Adrenal gland (tissue), 12 donors: ENCODE data around the gene PAPOLB. TPM values are rescaled to one million over a fixed set of nuclear protein-coding genes. Genes with fewer than 3 reads are reported as not detected.
A peak's percentile ranks its signal among the peaks of the same experiment; 100 is the strongest.

Experiments used
- DNase-seq, 7 donors: peaks; one replicate each; pipeline ENCODE4 v3.0.0-alpha.2; 2019 to 2020
- H3K27ac ChIP-seq, 5 donors: fragments of 200-600 bp; sonication (generic) in 4 of 5; 1 replicate in 3 of 5; 2 replicates in 2 of 5; pipeline versions ENCODE4 v1.5.1 to v1.8.0; 2016 to 2020; ENCODE audit warnings: mild to moderate bottlenecking in 1 of 5
- H3K27me3 ChIP-seq: fragments of 200-600 bp; 2 replicates; pipeline ENCODE4 v1.8.0; 2021
- H3K36me3 ChIP-seq, 2 donors: fragments of 200-600 bp; replicated peaks in 1 of 2; 1 replicate in 1 of 2; 2 replicates in 1 of 2; pipeline versions ENCODE4 v1.5.1 to v1.8.0; 2018 to 2022
- H3K4me1 ChIP-seq, 2 donors: fragments of 200-600 bp; replicated peaks in 1 of 2; 1 replicate in 1 of 2; 2 replicates in 1 of 2; pipeline versions ENCODE4 v1.5.1 to v1.8.0; 2018 to 2021
- H3K4me3 ChIP-seq, 4 donors: fragments of 200-600 bp; sonication (generic) in 3 of 4; one replicate each; pipeline ENCODE4 v1.5.1; 2016 to 2018
- H3K9me3 ChIP-seq, 3 donors: fragments of 200-600 bp; sonication (generic) in 1 of 3; replicated peaks in 1 of 3; 1 replicate in 2 of 3; 2 replicates in 1 of 3; pipeline versions ENCODE4 v1.5.1 to v1.8.0; 2016 to 2021
- CTCF ChIP-seq, 6 experiments: fragments of 450-650 bp in 4 of 6; fragments of 200-600 bp in 2 of 6; sonication (generic) in 1 of 6; IDR thresholded peaks; 1 replicate in 5 of 6; 2 replicates in 1 of 6; pipeline versions ENCODE4 v1.5.1 to v1.8.0; 2016 to 2021; ENCODE audit warnings: antibody characterized with exemption in 6 of 6, mild to moderate bottlenecking in 2 of 6, moderate library complexity in 1 of 6
- POLR2A ChIP-seq, 2 donors: fragments of 450-650 bp; IDR thresholded peaks; one replicate each; pipeline ENCODE4 v1.6.1; 2017; ENCODE audit warnings: antibody characterized with exemption in 2 of 2, mild to moderate bottlenecking in 2 of 2, moderate library complexity in 1 of 2
- WGBS, 4 donors: extraction: QIAGEN DNeasy Blood & Tissue Kit in 2 of 4; methylation state at CpG; one replicate each; pipeline versions ENCODE4 v1.1.5 to v1.1.7; 2013 to 2017; 5-methylcytosine and 5-hydroxymethylcytosine counted together
- intact Hi-C, 2 donors: fragments of 100-400 bp; cut with DNase I; formaldehyde crosslinking; loops; one replicate each; pipeline versions ENCODE4 v1.14.1 to v1.15.0; 2022 to 2023
- polyA plus RNA-seq, 3 donors: library from polyadenylated mRNA; stranded (reverse); fragments of 200-250 nt in 2 of 3; fragments of 350-450 nt in 1 of 3; fragmentation: Illumina TruSeq in 1 of 3; extraction: RNeasy Lipid Tissue Mini Kit (QIAGEN cat#74804) in 1 of 3; gene quantifications; one replicate each; pipeline ENCODE4 v1.2.3, GENCODE V29; 2013 to 2014
- total RNA-seq, 9 donors: library from RNA; depleted of rRNA in 4 of 9; stranded (reverse); fragments of >200 nt in 4 of 9; fragments of 120-200 nt in 1 of 9; fragmentation: NEBNext Ultra II Directional in 1 of 9; extraction: Animal tissue kit (Norgen Biotek cat#: 25700) in 1 of 9; gene quantifications; one replicate each; pipeline versions ENCODE4 v1.1.0 to v1.2.4, GENCODE V29; 2013 to 2023
- donor health status: healthy with polysubstance abuse.
- donor health status: Bipolar disorder and iron deficiency.
- donor health status: DM: yes; HTN: yes; CAD: no.
- donor health status: DM: no; HTN: no; CAD: no.
- donor health status: DM: no; HTN: no; CAD: no.
- donor health status: DM: yes; HTN: yes; CAD: no.

Gene PAPOLB
- total and polyA plus RNA-seq, 12 donors = 0.04 to 0.11 (median 0.08) TPM; not detected in 9

- H3K27me3 ChIP-seq = no peaks in the 10 kb centered on the region
- H3K27ac ChIP-seq = no peak overlapping the region
- intact Hi-C loops = no loop called here
- H3K4me3 ChIP-seq = no peak overlapping the region
- DNase-seq = peak in 1 of 7 donors; percentile 68
- TF ChIP-seq CTCF (IDR thresholded peaks at IDR 0.05) = no peak
- TF ChIP-seq POLR2A (IDR thresholded peaks at IDR 0.05) = no peak
- no peaks in the 10 kb centered on the region for H3K4me1 ChIP-seq
- no peaks in the 10 kb centered on the region for H3K36me3 ChIP-seq
- 78 to 85% (median 80%) methylated on average over 16 to 17 of the region's 17 CpGs for WGBS, 4 donors
- H3K9me3 ChIP-seq = no peaks in the 10 kb centered on the region
Measured at GRCh38 chr7:4831723-4832495, 29.9 kb downstream of the PAPOLB start.

- no peaks in the 10 kb centered on the region for H3K4me1 ChIP-seq
- no peak overlapping the region for H3K27ac ChIP-seq
- H3K4me3 ChIP-seq = no peak overlapping the region
- H3K36me3 ChIP-seq = no peaks in the 10 kb centered on the region
- 31 to 53% (median 36%) methylated on average over 9 to 14 of the region's 14 CpGs for WGBS, 4 donors
- TF ChIP-seq POLR2A (IDR thresholded peaks at IDR 0.05) (no peak), CTCF (IDR thresholded peaks at IDR 0.05) (peak; percentile 59 to 91 (median 76))
- intact Hi-C loops = no loop called here
- DNase-seq = peak; percentile 63 to 84 (median 75)
- H3K27me3 ChIP-seq = no peaks in the 10 kb centered on the region
- H3K9me3 ChIP-seq = no peaks in the 10 kb centered on the region
Measured at GRCh38 chr7:4830176-4830575, 31.7 kb downstream of the PAPOLB start.

- H3K36me3 ChIP-seq = no peaks in the 10 kb centered on the region
- intact Hi-C loops = no loop called here
- no peak for DNase-seq
- TF ChIP-seq POLR2A (IDR thresholded peaks at IDR 0.05) (no peak), CTCF (IDR thresholded peaks at IDR 0.05) (no peak)
- no peaks in the 10 kb centered on the region for H3K9me3 ChIP-seq
- no peak overlapping the region for H3K4me3 ChIP-seq
- H3K4me1 ChIP-seq = no peaks in the 10 kb centered on the region
- H3K27me3 ChIP-seq = no peaks in the 10 kb centered on the region
- no peak overlapping the region for H3K27ac ChIP-seq
- 68 to 88% (median 82%) methylated on average over 13 to 17 of the region's 17 CpGs for WGBS, 4 donors
Measured at GRCh38 chr7:4828720-4829383, 33.0 kb downstream of the PAPOLB start.

GRCh38 chr7:4825081-4825480, 36.7 kb downstream of the PAPOLB start:
- Histone ChIP-seq H3K4me3 (no peak overlapping the region), H3K9me3 (no peaks in the 10 kb centered on the region), H3K27ac (no peak overlapping the region), H3K4me1 (no peaks in the 10 kb centered on the region), H3K36me3 (no peaks in the 10 kb centered on the region), H3K27me3 (no peaks in the 10 kb centered on the region)
- DNase-seq = no peak
- intact Hi-C loops = no loop called here
- 79 to 92% (median 90%) methylated on average over 9 to 15 of the region's 15 CpGs for WGBS, 4 donors
- TF ChIP-seq CTCF (IDR thresholded peaks at IDR 0.05) (no peak), POLR2A (IDR thresholded peaks at IDR 0.05) (no peak)
